OCI-LY3 (cell line): ENCODE results near the gene RIF1.

Experiments used
- H2AFZ ChIP-seq: fragments of 200-600, 300-600 bp; shearing (Covaris generic); 2 replicates; pipeline ENCODE4 v1.6.0; 2014; ENCODE audit warnings: antibody characterized with exemption, low read depth, low read length
- H3K27ac ChIP-seq: fragments of 200-600, 300-600 bp; sonication (generic); 2 replicates; pipeline ENCODE4 v1.5.1; 2014; ENCODE audit warnings: mild to moderate bottlenecking, low read length, moderate library complexity, mixed read lengths
- H3K27me3 ChIP-seq: fragments of 200-600, 300-600 bp; sonication (generic); 2 replicates; pipeline ENCODE4 v1.6.1; 2014; ENCODE audit warnings: low read depth, low read length, mixed read lengths
- H3K36me3 ChIP-seq: fragments of 200-600, 300-600 bp; sonication (generic); replicated peaks from 2 replicates; pipeline ENCODE3; 2014; ENCODE audit warnings: low read depth, low read length, mixed read lengths
- H3K4me1 ChIP-seq: fragments of 300-600, 200-600 bp; sonication (generic); 2 replicates; pipeline ENCODE4 v1.6.1; 2014; ENCODE audit warnings: low read length, mixed read lengths
- H3K4me2 ChIP-seq: fragments of 200-600, 300-600 bp; sonication (generic); 2 replicates; pipeline ENCODE4 v1.6.1; 2014; ENCODE audit warnings: low read length, mixed read lengths
- H3K4me3 ChIP-seq: fragments of 300-600, 200-600 bp; sonication (generic); 2 replicates; pipeline ENCODE4 v1.5.1; 2014; ENCODE audit warnings: antibody characterized with exemption, mild to moderate bottlenecking, low read length, moderate library complexity
- H3K79me2 ChIP-seq: fragments of 300-600, 200-600 bp; shearing (Covaris generic); 2 replicates; pipeline ENCODE4 v1.6.1; 2014; ENCODE audit warnings: mild to moderate bottlenecking, low read length, mixed read lengths
- H3K9ac ChIP-seq: fragments of 300-600, 200-600 bp; shearing (Covaris generic); 2 replicates; pipeline ENCODE4 v1.6.0; 2014; ENCODE audit warnings: mild to moderate bottlenecking, low read length, moderate library complexity
- H3K9me3 ChIP-seq: fragments of 200-600, 300-600 bp; shearing (Covaris generic); 2 replicates; pipeline ENCODE4 v1.6.1; 2014; ENCODE audit warnings: low read length, mixed read lengths; ENCODE audit not compliant: insufficient read depth
- H4K20me1 ChIP-seq: fragments of 200-600, 300-600 bp; sonication (generic); 2 replicates; pipeline ENCODE4 v1.6.1; 2016; ENCODE audit warnings: low read length, mixed read lengths; ENCODE audit not compliant: insufficient read depth
- EZH2phosphoT487 ChIP-seq: fragments of 200-600 bp; shearing (Covaris generic); IDR thresholded peaks from 2 replicates; pipeline ENCODE4 v1.6.1; 2018; ENCODE audit warnings: antibody characterized with exemption, mixed run types, low read depth
- TF ChIP-seq, protein P1 (sequence below): fragments of 200-600, 300-600 bp; sonication (generic); IDR thresholded peaks from 2 replicates; pipeline ENCODE4 v1.5.1; 2014; ENCODE audit warnings: antibody characterized with exemption, low read length, low read depth

Gene RIF1

GRCh38 chr2:151388011-151388410 lies 21.7 kb upstream of the RIF1 start:
- no peak overlapping the region for H3K9ac ChIP-seq
- TF ChIP-seq, protein P1, sequence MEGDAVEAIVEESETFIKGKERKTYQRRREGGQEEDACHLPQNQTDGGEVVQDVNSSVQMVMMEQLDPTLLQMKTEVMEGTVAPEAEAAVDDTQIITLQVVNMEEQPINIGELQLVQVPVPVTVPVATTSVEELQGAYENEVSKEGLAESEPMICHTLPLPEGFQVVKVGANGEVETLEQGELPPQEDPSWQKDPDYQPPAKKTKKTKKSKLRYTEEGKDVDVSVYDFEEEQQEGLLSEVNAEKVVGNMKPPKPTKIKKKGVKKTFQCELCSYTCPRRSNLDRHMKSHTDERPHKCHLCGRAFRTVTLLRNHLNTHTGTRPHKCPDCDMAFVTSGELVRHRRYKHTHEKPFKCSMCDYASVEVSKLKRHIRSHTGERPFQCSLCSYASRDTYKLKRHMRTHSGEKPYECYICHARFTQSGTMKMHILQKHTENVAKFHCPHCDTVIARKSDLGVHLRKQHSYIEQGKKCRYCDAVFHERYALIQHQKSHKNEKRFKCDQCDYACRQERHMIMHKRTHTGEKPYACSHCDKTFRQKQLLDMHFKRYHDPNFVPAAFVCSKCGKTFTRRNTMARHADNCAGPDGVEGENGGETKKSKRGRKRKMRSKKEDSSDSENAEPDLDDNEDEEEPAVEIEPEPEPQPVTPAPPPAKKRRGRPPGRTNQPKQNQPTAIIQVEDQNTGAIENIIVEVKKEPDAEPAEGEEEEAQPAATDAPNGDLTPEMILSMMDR: no peak
- no peak for TF ChIP-seq EZH2phosphoT487

DNA sequence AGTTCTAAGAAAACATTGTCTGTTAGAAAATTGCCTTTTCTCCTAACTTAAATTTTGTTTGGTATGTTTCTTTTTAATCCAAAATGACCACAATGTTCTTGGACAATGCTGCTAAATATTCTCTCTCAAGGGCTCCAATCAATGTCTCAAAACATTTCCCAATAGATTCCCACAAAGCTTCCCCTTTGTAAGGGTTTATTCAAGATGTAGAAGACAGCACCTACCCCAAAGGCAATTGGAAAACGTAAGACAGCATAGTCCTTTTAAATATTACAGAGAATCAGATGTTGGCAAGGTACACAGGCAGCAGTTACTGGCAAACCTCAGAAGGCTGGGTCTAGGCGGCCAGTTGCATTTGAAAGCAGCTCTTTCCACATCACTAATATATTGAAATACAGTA lies 18.3 kb upstream of the RIF1 start:
- no peaks in the 10 kb centered on the region for H3K27me3 ChIP-seq
- H4K20me1 ChIP-seq: no peaks in the 10 kb centered on the region
- no peak overlapping the region for H3K4me3 ChIP-seq
- no peak overlapping the region for H3K9ac ChIP-seq
- H3K4me1 ChIP-seq: peaks cover 4% of the 10 kb centered on the region; the same call in 1 of the 2 replicates
- TF ChIP-seq, protein P1: no peak
- TF ChIP-seq EZH2phosphoT487: no peak
- no peak overlapping the region for H2AFZ ChIP-seq
- H3K4me2 ChIP-seq: no peak overlapping the region
- no peak overlapping the region for H3K27ac ChIP-seq
- H3K9me3 ChIP-seq: no peaks in the 10 kb centered on the region
- no peaks in the 10 kb centered on the region for H3K36me3 ChIP-seq
- no peaks in the 10 kb centered on the region for H3K79me2 ChIP-seq

More at GRCh38 chr2:151388011-151388410, 21.7 kb upstream of the RIF1 start:
- H3K4me2 ChIP-seq: no peak overlapping the region
- H3K79me2 ChIP-seq: no peaks in the 10 kb centered on the region
- no peak overlapping the region for H3K27ac ChIP-seq
- H3K9me3 ChIP-seq: no peaks in the 10 kb centered on the region
- no peaks in the 10 kb centered on the region for H3K27me3 ChIP-seq
- peaks cover 4% of the 10 kb centered on the region; the same call in 1 of the 2 replicates for H3K4me1 ChIP-seq
- H3K4me3 ChIP-seq: no peak overlapping the region
- H3K36me3 ChIP-seq: no peaks in the 10 kb centered on the region
- no peak overlapping the region for H2AFZ ChIP-seq
- H4K20me1 ChIP-seq: no peaks in the 10 kb centered on the region

- H3K27ac ChIP-seq: no peak overlapping the region
These were observed 15.2 kb upstream of the RIF1 start for GRCh38 chr2:151394509-151394908.

DNA sequence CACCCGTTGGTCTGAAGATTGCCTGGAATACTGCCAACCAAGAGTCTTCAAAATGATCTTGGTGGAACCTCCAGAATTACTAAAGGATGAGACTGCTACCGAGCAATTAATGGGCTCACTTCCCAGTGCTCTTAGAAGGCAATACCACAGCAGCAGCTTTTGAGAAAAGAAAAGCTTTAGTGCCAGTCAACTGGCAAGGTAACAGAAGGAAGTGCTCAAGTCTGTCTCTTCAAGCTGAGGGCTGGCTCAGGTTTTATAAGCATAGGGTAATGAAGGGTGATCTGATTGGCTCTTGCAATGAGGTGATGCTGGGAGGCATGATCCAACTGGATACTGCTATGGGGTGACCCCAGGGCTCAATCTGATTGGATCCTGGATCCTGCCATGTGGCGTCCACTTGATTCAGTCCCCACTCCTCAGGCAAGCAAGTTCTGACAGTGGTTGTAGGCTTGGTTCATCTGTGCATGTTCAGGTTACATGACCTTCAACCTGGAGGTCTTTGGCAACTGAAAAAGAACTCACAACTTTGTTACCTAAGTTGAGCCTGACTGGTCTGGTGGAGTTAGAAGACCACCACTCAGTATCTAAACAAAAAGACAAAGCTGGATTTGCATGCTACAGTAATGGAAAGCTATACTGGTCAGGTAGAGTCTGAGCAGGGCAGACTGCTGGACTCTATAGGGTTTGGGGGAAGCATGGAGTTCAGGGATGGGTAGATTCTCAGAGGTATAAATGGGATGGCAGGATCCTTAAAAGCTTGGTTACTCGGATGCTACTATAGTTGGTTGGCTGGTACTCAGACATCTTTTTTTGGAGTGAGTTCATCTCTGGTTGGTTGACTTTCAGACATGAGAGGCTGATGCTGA lies 14.0 kb upstream of the RIF1 start:
- no peak overlapping the region for H3K4me3 ChIP-seq
- no peaks in the 10 kb centered on the region for H4K20me1 ChIP-seq
- H3K4me1 ChIP-seq: no peaks in the 10 kb centered on the region
- H3K27me3 ChIP-seq: no peaks in the 10 kb centered on the region
- no peaks in the 10 kb centered on the region for H3K36me3 ChIP-seq
- H3K27ac ChIP-seq: no peak overlapping the region
- no peak overlapping the region for H3K9ac ChIP-seq
- no peak overlapping the region for H2AFZ ChIP-seq
- TF ChIP-seq, protein P1: no peak
- TF ChIP-seq EZH2phosphoT487: no peak
- no peak overlapping the region for H3K4me2 ChIP-seq
- no peaks in the 10 kb centered on the region for H3K79me2 ChIP-seq
- H3K9me3 ChIP-seq: no peaks in the 10 kb centered on the region

More at GRCh38 chr2:151394509-151394908, 15.2 kb upstream of the RIF1 start:
- H3K27me3 ChIP-seq: no peaks in the 10 kb centered on the region
- H4K20me1 ChIP-seq: no peaks in the 10 kb centered on the region
- no peak for TF ChIP-seq EZH2phosphoT487
- TF ChIP-seq, protein P1: no peak
- H3K36me3 ChIP-seq: no peaks in the 10 kb centered on the region
- H2AFZ ChIP-seq: no peak overlapping the region
- no peaks in the 10 kb centered on the region for H3K9me3 ChIP-seq
- H3K9ac ChIP-seq: no peak overlapping the region
- H3K79me2 ChIP-seq: no peaks in the 10 kb centered on the region
- peaks cover 4% of the 10 kb centered on the region; the same call in 1 of the 2 replicates for H3K4me1 ChIP-seq
- no peak overlapping the region for H3K4me2 ChIP-seq
- no peak overlapping the region for H3K4me3 ChIP-seq
